NCI-H1930 (cell line): Measurements from ENCODE around the gene SPATA1.
"Not testable (repeated sequence)": the region's sequence is repeated elsewhere in the genome, so short reads cannot be mapped to it uniquely, and the experiment has no call there.

Source experiments
- DNase-seq, 2 experiments: peaks; one replicate each; lab custom pipeline; 2025; lab: John Stamatoyannopoulos, UW

The SPATA1 gene, protein sequence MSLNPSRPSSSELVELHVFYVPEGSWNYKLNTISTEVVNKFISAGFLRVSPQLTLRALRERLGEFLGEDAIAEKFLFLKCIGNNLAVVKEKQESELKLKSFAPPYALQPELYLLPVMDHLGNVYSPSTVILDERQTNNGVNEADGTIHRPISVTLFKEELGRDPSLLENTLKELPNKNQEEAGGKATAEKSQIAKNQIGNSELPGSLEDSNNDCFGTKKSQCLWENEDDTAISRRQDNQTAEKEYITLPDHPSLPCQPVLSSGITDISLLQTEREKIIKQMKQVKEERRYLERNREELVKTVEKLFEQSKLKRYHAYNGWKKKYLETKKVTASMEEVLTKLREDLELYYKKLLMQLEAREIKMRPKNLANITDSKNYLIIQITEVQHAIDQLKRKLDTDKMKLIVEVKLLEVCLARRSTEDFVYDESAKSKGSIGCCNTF

DNA sequence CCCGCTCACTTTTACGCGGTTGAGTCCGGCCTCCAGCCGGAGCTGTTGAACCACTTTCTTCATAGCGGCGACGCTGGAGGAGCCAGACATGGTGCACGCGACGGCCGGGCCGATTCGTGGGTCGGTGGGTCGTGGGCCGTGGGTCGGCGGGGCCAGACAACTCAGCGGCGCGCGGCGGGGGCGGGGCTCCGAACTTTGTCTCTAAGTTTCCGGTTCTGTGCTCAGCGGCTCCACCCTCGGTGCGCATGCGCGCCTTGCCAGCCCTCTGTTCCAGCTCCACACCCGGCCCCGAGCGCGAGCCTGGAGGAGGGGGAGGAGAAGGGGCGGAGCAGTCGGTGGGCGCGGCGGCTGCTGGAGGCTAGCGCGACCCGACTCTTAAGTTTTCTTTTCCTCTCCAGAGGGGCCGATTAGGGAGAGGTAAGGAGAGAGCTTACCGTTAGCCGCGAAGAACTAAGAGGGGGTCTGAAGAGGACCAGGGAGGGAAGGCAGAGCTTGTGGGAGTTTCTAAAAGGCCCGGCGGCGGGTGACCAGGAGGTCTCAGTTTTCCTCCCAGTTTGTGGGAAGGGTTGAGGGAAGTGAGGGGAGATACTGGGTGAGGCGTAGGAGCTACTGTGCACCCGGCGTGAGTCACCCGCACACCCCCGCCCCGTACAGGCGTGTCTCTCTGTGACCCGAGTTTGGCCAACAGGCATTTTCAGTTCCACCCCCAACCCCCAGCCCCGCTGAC is at the start of gene SPATA1, which contains the start of gene GNG5:
Gene SPATA1 (plus strand): TSS at position 385 of the 727 bp plus-strand sequence. CDS start 9,974 bp downstream, outside the sequence.
Gene GNG5 (minus strand): TSS at position 580 of the 727 bp plus-strand sequence. CDS start 490 bp downstream, at position 90.
- peak; percentile 85 to 89 for DNase-seq

DNA sequence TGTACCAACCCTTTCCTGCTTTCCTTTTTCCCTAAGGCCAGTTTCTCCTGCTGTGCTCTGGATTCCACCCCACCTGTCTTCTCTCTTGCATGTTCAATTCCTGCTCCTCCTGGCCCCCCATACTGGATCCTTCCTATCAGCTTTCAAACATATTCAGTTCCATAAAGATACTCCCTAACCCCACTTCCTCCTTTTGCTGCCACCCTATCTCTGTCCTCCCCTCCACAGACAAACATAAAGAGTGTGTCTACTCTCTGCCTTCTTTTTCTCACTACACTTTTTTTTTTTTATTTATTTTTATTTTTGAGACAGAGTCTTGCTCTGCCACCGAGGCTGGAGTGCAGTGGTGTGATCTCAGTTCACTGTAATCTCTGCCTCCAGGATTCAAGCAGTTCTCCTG is 44.1 kb upstream of the SPATA1 start:
- DNase-seq: no peak

DNA sequence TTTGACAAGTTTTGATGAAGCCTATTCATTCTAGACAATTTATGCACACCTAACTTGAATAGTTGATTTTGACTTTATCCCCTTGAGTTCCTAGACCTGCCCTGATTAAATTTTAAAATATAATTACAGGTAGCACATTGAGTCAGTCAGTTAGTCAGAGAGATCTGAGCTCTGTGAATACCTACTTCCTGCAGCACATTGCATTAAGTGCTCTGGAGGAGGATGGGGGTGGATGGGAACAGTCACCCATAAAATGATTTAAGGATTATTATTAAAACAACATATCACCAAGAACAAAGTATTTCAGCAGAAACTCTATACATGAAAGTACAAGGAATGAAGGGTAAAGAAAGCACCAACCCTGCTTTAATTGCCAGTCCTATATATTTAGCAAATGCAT is 38.9 kb upstream of the SPATA1 start:
- DNase-seq: no peak

DNA sequence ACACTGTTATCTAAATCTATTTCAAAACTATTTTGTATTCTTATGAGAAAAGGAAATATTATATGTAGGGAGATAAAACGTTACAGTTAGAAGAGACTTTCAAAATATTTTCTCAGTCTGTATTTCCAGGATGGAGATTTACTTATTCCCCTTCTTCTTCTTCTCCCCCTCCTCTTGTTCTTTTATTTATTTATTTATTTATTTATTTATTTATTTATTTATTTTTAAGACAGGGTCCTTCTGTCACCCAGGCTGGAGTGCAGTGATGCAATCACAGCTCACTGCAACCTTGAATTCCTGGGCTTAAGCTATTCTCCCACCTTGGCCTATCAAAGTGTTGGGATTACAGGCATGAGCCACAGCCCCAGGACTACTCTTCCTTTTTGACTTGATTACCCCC is 30.0 kb upstream of the SPATA1 start:
- DNase-seq: no peak

DNA sequence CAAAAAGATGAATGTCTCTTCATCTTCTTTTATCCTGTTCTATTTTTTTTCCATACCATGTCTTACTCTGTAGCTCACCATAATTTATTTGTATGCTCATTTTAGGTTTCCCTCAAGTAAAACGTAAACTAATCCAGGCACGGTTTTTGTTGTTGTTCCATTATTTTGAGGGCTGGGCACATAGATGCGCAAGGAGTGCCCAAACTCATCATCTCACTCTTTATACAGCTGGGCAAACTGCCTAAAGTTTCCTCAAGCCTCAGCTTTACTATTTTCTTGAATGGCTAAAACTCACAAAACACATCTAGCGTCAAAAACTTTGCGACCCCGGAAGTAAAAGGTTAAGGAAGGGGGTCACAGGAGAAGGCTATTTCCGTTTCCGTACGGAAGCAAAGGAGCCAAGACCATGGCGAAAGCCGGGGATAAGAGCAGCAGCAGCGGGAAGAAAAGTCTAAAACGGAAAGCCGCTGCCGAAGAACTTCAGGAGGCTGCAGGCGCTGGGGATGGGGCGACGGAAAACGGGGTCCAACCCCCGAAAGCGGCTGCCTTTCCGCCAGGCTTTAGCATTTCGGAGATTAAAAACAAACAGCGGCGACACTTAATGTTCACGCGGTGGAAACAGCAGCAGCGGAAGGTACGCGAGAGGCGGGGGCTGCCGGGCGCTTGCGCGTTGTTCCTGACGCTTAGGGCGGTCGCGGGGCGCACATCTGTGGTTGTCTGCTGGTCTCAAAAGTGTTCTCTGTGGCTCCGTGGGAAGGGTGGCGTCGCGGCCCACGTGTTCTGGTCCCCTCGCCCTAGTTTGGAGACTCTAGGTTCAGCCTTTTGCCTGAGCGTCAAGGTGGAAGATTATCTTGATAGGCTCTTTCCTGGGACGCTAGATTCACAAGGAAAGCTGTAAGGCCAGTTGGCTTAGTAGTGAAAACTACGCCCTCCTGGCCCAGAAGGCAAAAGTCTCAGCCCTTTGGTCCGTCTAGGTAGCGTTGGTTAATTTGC is 27.0 kb upstream of the SPATA1 start, which contains the start of gene RPF1:
Gene RPF1 (plus strand): TSS at position 391 of the 993 bp plus-strand sequence. CDS start 16 bp downstream, at position 407.
- peak; percentile 70 to 71 for DNase-seq

DNA sequence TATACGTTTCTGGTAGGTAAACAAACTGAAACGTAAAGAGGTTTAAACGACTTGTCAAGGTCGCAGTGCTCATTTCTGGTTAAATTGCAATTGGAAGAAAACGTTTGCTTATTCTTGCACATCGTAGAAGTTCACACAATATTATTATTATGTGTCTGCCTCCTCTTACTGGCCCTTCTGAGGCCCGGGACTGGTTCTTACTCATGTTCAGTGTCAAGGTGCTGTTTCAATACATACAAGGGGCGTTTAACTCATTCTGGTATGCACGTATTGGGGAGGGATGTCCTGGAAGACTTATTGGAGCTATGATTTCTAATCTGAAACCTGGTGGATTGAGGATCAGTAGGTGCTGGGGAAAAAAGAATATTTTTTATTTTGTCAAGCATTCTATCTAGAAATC is 26.2 kb upstream of the SPATA1 start:
- DNase-seq: no peak

DNA sequence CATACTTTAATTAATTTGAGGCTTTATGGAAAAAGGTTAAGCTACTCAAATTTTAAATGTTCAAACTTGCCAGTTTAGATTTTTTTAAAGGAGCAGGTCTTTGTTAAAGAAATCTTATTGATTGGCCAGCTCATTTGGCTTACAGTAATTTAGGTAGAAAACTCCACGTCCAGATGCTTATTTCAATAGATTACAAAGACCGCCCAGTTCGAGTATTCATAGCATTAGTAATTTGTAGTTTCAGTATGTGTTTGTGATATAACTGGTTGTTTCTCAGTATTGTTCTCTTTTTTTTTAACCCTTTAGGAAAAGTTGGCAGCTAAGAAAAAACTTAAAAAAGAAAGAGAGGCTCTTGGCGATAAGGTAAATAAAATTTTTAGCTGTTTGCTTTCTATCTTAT is 25.5 kb upstream of the SPATA1 start:
- DNase-seq: no peak

DNA sequence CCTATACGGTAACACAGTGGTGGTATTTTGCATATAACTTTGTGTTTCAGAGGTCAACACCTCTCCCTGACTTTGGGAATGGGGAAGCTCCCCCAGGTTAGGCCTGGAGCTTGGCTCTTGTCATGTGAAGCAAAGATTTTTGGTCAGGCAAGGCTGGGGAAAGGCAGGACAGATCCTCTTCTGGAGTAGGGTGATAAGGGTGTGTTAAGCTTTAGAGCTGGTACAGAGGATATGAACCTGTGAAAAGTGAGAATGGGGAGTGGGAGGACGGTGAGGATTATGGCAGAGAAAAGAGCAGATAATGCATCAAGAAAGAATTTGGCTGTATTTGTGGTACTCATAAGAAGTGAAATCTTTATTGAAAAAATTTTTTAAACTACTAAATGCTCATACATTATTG is 24.9 kb upstream of the SPATA1 start:
- no peak for DNase-seq

DNA sequence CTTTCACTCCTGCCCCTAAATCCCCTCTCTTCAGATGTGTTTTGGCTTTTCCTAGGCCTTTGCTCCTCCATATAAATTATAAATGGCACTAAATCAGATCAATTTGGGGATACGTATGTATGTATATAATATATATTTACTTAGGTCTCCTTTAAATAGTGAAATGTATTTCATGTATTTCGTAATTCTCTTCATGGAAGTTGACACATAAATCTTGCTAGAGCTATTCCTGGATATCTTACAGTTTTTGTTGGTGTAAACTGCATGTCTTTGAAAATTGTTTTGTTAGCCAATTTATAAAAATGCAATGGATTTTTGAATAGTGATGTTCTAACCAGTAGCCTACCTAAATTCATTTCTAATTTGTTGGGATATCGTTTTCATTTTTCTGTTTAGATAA is 18.1 kb upstream of the SPATA1 start:
- DNase-seq: no peak

DNA sequence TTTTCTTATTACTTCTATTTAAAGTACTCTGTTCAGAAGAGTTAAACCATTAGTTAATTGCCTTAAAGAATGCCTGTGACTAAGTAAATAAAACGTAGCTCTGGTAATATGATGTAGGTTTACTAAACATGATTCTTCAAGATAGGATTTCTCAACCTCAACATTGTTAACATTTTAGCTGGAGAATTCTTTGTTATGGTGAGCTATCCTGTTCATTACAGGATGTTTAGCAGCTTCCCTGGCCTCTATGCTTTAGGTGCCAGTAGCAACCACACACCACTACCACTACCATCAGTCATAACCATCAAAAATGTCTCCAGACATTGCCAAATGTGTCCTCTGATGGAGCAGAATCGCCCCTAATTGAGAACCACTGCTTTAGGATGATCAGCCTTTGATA is 16.4 kb upstream of the SPATA1 start:
- no peak for DNase-seq

DNA sequence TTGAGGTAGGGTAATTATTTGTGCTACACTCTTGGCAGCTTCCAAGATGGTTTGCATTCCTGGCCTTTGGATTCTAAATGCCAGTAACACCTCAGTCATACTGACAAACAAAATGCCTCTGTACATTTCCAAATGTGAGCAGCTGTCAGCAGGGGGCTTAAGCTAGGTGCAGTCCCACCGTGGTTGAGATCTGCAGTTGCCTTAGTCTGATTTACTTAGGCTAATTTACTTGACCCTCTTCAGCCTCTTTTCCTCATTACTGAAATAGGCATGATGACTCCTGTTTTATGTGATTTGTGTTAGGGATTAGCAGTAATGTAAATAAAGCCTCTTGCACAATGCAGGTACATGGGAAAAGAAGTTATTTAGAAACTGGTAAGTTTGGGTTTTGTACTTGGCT is 13.5 kb upstream of the SPATA1 start:
- DNase-seq: no peak

DNA sequence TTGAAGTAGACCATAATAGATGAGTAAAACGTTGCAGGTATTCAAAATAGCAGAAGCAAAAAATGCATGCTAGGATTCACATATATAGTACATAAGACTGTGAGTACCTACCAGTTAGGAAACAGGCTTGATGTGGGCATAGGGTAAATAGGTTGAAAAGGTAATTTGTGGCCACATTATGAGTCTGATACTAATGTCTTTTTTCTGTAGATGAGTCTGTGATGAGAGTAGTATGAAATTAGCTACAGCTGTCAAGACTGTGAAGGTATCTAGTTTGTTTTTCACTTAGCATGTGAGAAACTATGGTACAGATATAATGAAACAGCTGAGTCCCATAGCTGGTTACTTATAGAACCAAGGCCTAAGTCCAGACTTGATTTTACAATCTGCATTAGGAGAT is 12.4 kb upstream of the SPATA1 start:
- no peak for DNase-seq

DNA sequence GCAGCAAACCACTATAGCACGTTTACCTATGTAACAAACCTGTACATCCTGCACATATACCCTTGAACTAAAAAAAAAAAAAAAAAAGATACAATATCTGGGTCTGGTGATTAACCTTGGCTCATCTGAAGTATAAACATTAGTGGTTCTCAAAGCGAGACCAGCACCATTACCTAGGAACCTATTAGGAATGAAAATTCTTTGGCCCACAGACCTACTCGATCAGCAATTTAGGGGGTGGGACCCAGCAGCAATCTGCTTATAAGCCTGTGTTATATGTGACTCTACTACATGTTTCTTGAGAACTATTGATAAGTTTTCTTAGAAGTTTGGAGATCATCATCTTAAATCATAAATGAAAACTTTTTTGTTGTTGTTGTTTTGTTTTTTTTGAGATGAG is 9.7 kb upstream of the SPATA1 start:
- DNase-seq: no peak

DNA sequence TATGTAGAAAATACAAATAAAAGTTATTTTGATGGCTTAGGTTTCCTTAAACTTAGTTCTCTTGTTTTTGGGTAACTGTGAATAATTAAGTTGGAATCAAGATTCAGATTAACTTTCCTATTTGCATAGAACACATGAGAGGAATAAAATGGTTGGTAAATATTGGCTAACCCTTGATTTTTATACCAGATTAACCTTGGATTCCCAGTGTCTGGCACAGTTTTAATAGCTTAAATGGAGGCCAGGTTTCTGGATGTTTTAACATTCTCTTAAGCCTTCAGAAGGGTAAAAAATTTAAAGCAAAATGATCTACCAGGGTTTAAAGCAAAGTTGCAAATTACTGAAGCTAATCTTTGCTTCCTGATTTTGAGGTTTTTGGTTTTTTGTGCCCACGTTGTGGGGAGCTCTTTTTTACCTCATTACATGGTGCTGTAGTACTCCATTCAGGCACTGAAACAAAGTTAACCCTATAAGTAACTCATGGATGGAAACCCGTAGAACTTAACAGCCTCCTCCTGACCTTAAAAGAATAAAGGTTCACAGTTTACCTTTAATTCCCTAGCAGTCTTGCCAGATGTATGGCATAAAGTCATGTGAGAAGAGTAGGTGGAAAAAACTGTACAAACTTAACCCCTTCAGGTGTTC is 8.4 kb upstream of the SPATA1 start:
- no peak for DNase-seq

DNA sequence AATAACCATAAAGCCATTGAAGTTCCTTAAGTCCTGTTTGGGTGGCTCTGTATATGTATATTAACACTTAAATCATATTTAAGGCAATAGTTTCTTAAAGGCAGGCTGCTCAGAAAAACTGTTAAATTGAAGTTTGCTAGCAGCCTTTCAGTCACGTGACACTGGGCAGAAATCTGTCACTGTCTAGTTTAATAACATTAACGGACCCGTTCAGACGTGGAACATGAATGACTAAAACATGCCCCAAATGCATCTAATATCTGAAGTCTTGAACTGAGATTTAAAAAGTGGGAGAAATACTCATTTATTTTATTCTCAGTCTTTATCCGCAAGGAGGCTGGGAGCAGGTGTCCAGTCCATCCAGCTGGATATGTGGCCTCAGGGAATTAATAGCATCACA is 3.3 kb upstream of the SPATA1 start:
- DNase-seq: no peak

DNA sequence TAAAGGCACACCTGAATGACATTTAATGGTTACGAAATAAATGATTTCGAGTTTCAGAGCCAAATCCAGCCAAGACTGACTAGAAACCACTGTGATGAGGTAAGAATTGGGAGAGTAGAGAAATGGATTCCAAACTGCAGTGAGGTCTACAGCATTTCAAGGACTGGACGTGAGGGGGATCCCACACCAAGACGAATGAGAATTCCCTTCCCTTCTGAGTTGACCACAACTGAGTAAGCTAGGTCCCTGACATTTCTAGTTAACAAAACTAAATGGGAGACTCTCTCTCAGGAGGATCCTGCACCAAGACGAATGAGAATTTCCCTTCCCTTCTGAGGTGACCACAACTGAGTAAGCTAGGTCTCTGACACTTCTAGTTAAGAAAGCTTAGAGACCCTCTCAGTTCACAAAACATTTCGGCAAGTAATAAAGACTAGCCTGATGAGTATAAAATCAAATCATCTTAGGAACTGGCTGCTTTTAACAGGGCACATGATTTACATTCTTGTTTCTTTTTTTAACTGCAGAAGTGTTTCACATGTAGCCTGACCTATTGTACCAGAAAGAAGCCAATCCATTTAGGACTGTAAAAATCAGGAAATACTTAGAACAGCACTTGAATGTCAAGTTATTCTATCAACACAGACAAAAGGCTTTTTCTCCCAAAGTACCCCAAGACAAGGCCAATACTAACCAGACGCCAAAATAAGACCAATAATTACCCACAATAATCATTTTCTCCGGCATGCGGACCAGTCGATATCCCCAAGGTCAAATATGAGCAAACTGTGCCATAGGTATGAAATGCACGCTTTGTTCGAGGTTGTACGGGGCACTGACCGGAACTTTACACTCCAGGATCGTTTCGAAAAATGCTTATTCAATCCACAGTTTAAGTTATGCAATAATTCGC is 1.4 kb upstream of the SPATA1 start:
- DNase-seq: no peak

DNA sequence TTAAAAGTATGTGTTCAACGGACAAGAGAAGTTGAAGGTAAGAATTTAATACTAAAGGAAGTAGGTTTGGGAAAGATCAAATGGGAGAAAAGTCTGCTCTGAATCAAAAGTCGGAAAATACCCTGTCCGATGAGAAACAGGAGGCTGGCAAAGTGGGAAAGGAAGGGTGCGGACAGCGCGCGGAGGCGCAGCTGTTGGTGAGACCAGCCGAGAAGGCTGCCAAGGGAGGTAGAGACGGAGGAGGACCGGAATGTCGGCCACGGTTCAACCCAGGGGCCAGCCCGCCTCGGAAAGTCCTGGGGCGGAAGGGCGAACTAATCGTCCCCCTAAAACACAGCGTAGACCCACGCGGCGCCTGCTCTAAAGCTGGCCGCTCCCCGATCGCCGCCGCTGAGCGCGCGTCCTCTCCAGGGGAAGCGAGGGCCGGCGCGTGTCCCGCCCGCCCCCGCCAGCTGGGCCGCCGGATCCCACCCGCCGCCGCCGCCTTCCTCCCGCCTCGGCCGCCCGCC is 639 bp upstream of the SPATA1 start:
- DNase-seq: peak; percentile 39 to 51

DNA sequence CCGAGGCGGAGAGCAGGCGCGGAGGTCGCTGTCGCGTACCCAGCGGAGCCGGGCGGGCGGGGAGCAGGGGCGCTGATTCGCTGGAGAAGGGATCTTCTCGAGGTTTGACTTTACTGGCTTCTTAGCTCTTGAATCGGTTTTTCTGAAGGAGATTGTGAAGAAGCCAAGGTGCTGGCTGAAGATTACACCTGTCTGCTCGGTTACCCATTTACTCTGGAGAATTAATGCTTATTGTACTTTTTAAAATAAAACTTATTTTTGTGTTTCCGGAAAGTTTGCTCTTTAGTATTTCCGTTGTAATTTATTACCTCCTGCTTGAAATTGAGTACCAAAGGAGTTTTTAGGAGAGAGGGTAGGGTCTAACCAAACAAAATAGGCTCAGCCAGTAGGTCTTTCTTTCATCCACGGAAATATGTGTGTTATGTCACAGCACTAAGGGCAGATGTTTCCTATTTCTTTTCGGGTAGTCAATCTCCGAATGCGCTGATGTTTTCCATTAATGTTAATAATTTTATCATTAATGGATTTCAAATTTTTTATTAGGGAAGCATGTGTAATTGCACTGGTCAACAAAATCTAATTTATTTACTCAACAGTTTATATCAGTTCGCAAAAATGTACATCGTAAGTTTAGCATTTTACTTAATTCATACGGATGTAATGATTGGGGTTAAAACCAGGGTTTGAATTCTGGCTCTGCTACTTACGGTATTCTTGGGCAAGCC is 705 bp downstream of the SPATA1 start:
- no peak for DNase-seq

DNA sequence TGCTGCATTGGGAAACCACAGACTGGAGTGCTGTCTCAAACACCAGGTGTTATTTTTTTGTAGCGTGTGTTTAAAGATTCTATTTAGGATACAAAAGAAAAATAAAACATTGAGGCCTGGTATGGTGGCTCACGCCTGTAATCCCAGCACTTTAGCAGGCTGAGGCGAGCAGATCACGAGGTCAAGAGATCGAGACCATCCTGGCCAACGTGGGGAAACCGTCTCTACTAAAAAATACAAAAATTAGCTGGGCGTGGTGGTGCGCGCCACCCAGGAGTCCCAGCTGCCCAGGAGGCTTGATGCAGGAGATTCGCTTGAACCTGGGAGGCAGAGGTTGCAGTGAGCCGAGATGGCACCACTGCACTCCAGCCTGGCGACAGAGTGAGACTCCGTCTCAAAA is 1.7 kb downstream of the SPATA1 start:
- DNase-seq: not testable (repeated sequence)
